ENCODE results near the gene WDR12. TPM values are rescaled to one million over a fixed set of nuclear protein-coding genes. Genes with fewer than 3 reads are reported as not detected.
"Not testable (repeated sequence)": the region's sequence is repeated elsewhere in the genome, so short reads cannot be mapped to it uniquely, and the experiment has no call there.

Gene WDR12
- total RNA-seq, 1 donor from 2014 or later: 33.5 TPM

DNA sequence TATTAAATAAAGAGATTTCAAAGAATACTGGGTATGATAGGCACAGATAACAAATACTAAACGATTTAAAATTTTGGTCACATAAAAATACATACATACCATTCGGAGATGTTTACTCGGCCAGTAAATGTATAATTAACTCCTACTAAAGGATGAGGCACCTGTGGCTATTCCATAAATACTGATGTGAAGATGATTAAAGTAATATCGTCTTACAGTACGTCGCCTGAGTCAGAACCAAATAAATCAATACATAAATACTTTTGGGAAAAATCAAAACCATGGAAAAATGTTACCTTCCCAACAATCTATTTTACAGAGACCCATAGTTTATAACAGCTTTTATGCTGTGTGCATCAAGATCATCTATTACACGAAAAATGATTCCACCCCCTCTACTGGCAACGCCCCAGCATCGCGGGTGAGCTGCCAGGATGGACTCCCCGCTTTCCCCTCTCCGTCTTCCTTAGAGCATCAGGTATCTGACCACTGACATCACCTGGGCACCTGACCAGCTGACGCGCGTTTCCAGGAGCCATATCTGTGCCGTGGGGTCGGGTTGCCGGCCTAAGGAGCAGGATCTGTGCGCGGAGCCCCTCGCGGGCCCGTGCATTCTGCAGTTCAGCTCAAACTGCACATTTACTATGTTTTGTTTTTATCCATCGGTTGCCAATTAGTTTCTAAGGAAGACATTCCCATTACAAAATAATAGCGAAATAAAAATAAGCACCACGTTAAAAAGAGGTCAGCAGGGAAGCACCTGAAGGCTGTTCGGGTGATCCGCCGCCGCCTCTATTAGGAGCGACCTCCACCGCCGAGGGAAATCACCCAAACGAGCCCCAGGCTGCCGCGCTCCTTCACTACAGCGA is 40.8 kb downstream of the WDR12 start:
- Mint-ChIP-seq H3K36me3 (ENCODE audit: low read depth, unreplicated experiment) (no peaks in the 10 kb centered on the region), H3K9me3 (ENCODE audit: unreplicated experiment) (no peaks in the 10 kb centered on the region), H3K27ac (ENCODE audit: unreplicated experiment) (peak overlapping the region; percentile 5), H3K27me3 (ENCODE audit: unreplicated experiment) (peaks cover 4% of the 10 kb centered on the region), H3K4me1 (ENCODE audit: unreplicated experiment) (peaks cover 2% of the 10 kb centered on the region), H3K4me3 (ENCODE audit: unreplicated experiment) (peak overlapping the region; percentile 91)
- peak; percentile 41 for TF ChIP-seq CTCF (IDR thresholded peaks at IDR 0.05; ENCODE audit: unreplicated experiment)
- peak; percentile 66 for DNase-seq (ENCODE audit: low spot score)

GRCh38 chr2:202861987-202862386 is 49.5 kb downstream of the WDR12 start:
- Mint-ChIP-seq H3K27me3 (ENCODE audit: unreplicated experiment) (no peaks in the 10 kb centered on the region), H3K9me3 (ENCODE audit: unreplicated experiment) (no peaks in the 10 kb centered on the region), H3K4me3 (ENCODE audit: unreplicated experiment) (no peak overlapping the region), H3K36me3 (ENCODE audit: low read depth, unreplicated experiment) (no peaks in the 10 kb centered on the region), H3K4me1 (ENCODE audit: unreplicated experiment) (no peaks in the 10 kb centered on the region), H3K27ac (ENCODE audit: unreplicated experiment) (no peak overlapping the region)
- no peak for DNase-seq (ENCODE audit: low spot score)
- TF ChIP-seq CTCF (IDR thresholded peaks at IDR 0.05; ENCODE audit: unreplicated experiment): no peak

- no peak for DNase-seq (ENCODE audit: low spot score)
- TF ChIP-seq CTCF (IDR thresholded peaks at IDR 0.05; ENCODE audit: unreplicated experiment): no peak
- H3K27ac Mint-ChIP-seq (ENCODE audit: unreplicated experiment): no peak overlapping the region
- no peak overlapping the region for H3K4me3 Mint-ChIP-seq (ENCODE audit: unreplicated experiment)
- no peaks in the 10 kb centered on the region for H3K36me3 Mint-ChIP-seq (ENCODE audit: low read depth, unreplicated experiment)
- no peaks in the 10 kb centered on the region for H3K27me3 Mint-ChIP-seq (ENCODE audit: unreplicated experiment)
- H3K4me1 Mint-ChIP-seq (ENCODE audit: unreplicated experiment): no peaks in the 10 kb centered on the region
- no peaks in the 10 kb centered on the region for H3K9me3 Mint-ChIP-seq (ENCODE audit: unreplicated experiment)
Measured at GRCh38 chr2:202858601-202859000, 52.9 kb downstream of the WDR12 start.

DNA sequence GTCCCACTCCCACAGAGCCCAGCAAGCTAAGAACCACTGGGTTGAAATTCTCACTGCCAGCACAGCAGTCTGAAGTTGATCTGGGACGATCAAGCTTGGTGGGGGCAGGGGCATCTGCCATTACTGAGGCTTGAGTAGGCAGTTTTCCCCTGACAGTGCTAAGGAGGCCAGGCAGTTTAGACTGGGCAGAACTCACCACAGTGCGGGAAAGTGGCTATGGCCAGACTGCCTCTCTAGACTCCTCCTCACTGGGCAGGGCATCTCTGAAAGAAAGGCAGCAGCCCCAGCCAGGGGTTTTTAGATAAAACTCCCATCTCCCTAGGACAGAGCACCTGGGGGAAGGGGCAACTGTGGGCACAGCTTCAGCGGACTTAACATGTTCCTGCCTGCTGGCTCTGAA is 62.1 kb downstream of the WDR12 start:
- not testable (repeated sequence) for H3K9me3 Mint-ChIP-seq (ENCODE audit: unreplicated experiment); H3K27ac Mint-ChIP-seq (ENCODE audit: unreplicated experiment); H3K4me1 Mint-ChIP-seq (ENCODE audit: unreplicated experiment); DNase-seq (ENCODE audit: low spot score); H3K27me3 Mint-ChIP-seq (ENCODE audit: unreplicated experiment); H3K36me3 Mint-ChIP-seq (ENCODE audit: low read depth, unreplicated experiment); H3K4me3 Mint-ChIP-seq (ENCODE audit: unreplicated experiment)

DNA sequence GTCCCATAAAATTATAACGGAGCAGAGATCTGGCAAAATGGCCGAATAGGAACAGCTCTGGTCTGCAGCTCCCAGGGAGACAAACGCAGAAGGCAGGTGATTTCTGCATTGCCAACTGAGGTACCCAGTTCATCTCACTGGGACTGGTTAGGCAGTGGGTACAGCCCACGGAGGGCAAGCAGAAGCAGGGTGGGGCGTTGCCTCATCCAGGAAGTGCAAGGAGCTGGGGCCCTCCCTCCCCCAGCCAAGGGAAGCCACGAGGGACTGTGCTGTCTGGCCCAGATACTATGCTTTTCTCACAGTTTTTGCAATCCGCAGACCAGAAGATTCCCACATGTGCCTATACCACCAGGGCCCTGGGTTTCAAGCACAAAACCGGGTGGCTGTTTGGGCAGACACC is 62.7 kb downstream of the WDR12 start:
- no peak overlapping the region for H3K4me3 Mint-ChIP-seq (ENCODE audit: unreplicated experiment)
- DNase-seq (ENCODE audit: low spot score): no peak
- no peak overlapping the region for H3K27ac Mint-ChIP-seq (ENCODE audit: unreplicated experiment)
- no peaks in the 10 kb centered on the region for H3K4me1 Mint-ChIP-seq (ENCODE audit: unreplicated experiment)
- no peaks in the 10 kb centered on the region for H3K9me3 Mint-ChIP-seq (ENCODE audit: unreplicated experiment)
- no peaks in the 10 kb centered on the region for H3K27me3 Mint-ChIP-seq (ENCODE audit: unreplicated experiment)
- no peak for TF ChIP-seq CTCF (IDR thresholded peaks at IDR 0.05; ENCODE audit: unreplicated experiment)
- no peaks in the 10 kb centered on the region for H3K36me3 Mint-ChIP-seq (ENCODE audit: low read depth, unreplicated experiment)

Measured in endothelial cell (in vitro differentiated cells).